ENCODE data around the gene IRGQ.
"Not testable (repeated sequence)": the region's sequence is repeated elsewhere in the genome, so short reads cannot be mapped to it uniquely, and the experiment has no call there.

IRGQ gene

DNA sequence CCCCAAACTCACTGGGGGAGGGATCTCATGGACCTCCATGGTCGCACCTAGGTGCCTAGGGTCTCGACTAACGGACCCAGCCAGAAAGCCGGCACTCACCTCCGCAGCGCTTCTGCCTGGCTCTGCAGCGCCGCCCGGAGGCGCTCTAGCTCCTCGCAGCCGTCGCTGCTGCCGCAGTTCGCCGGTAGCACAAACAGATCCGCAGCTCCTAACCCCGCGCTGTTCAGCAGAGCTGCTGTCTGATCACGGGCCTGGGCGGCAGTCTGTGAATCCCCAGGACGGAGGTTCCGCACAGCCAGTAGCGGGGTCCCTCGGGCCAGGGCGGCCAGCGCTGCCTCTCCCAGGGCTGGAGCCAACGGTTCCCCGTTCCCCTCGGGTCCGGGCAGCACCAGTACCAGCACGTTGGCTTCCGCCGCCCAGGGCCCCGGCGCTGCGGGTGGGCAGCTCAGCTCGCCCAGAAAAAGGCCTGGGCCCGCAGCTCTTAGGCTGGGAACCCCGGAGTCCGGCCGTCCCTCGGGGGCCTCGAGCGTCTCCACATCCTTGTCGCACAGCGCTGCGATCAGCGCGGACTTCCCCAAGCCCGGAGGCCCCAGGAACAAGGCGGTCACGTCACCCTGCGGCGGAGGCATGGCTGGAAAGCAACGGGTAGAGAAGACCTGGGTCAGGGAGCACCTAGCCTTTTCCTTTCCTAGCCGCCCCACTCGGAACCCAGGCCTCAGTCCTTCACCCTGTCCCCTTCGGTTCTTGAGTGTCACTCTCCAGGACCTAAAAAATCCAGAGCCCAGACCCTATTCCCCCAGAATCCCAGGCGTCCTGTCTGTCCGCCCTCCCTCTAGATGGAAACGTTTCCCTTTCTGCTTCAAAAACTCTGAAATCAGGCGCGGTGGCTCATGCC, 977 bp downstream of the IRGQ start:
- peaks cover 40% of the 10 kb centered on the region for H3K4me1 Mint-ChIP-seq
- peak overlapping the region; percentile 95 for H3K4me3 Mint-ChIP-seq
- H3K9me3 Mint-ChIP-seq = no peaks in the 10 kb centered on the region
- H3K27ac Mint-ChIP-seq = peak overlapping the region; percentile 100
- DNase-seq (ENCODE audit: low spot score in 2 of 2) = peak; percentile 67 to 82
- peak; percentile 64 for ATAC-seq
- H3K36me3 Mint-ChIP-seq = peaks cover 82% of the 10 kb centered on the region

GRCh38 chr19:43594081-43594697, 1.7 kb downstream of the IRGQ start:
- H3K4me3 Mint-ChIP-seq = peak overlapping the region; percentile 95
- H3K9me3 Mint-ChIP-seq = no peaks in the 10 kb centered on the region

DNA sequence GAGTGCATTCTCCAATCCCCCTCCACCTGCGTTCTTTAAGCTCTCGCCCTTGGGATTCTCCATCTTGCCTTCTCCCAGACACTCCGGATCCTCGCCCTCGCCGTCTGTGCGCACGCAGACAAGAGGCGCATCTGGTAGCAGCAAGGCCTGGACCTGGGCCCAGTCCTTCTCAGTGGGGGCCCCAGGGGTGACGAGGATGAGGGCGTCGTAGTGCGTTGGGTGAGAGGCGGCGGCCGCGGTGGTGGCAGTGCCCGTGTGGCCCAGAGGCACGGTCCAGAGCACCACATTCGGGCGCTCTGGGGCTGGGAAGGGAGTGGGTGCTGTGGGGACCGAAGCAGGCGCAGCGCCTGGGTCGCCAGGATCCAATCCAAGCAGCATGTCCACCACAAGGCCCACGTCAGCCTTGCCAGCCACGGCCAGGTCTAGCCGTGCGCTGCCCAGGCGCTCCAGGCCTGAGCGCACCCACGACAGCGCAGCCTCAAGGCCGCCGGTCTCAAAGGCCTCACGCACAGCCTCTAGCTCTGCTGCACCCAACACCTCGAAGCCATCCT, 3.1 kb downstream of the IRGQ start:
- Mint-ChIP-seq H3K36me3 (peaks cover 66% of the 10 kb centered on the region), H3K9me3 (no peaks in the 10 kb centered on the region), H3K4me3 (peak overlapping the region; percentile 95), H3K27ac (peak overlapping the region; percentile 73), H3K4me1 (peaks cover 37% of the 10 kb centered on the region)
- no peak for DNase-seq (ENCODE audit: low spot score in 2 of 2)
- ATAC-seq = no peak

More at GRCh38 chr19:43594081-43594697, 1.7 kb downstream of the IRGQ start:
- H3K27ac Mint-ChIP-seq = peak overlapping the region; percentile 73
- ATAC-seq (no peak), DNase-seq (ENCODE audit: low spot score in 2 of 2) (no peak)
- peaks cover 48% of the 10 kb centered on the region for H3K4me1 Mint-ChIP-seq
- peaks cover 74% of the 10 kb centered on the region for H3K36me3 Mint-ChIP-seq

DNA sequence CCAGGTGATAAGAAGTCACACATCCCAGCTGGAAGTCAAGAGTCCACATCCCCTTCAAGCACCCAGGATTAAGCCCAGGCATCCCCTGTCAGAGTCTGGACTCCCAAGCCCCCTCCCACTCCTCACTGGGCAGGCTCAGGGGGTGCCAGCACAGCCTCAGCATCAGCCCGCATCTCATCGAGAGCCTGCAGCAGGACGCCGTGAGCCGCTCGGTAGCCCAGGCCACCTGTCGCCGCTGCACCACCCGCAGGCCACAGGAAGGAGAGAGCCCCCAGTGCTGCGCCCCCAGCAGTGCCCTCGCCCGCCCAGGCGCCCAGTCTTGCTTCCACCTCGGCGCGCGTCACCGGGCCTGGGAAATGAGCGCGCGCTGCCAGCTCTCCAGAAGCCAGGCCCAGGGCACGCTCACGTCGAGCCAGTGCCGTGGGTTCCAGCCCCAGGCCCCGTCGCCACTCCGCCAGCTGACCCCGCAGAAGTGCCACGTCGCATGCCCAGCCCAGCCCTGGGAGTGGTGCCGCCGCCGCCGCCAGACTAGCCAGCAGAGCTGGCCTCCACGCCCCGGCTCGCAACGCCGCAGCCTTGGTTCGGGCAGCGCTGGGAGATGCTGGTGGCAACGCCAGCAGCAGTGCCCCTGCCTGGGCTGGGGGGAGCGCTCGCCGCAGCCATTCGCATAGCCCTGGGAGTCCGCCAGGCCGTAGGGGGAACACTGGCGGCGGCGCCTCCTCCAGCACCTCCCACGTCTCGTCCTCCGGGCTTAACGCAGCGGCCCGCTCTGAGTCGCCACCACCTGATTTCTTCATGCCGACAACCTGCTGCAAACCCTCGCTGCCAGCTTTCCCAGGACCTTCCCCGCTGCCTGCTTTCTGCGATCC, 3.8 kb downstream of the IRGQ start:
- Mint-ChIP-seq H3K4me1 (peaks cover 29% of the 10 kb centered on the region), H3K27ac (no peak overlapping the region), H3K36me3 (peaks cover 61% of the 10 kb centered on the region), H3K4me3 (no peak overlapping the region), H3K9me3 (no peaks in the 10 kb centered on the region)
- ATAC-seq = no peak
- DNase-seq (ENCODE audit: low spot score in 2 of 2) = no peak

- Mint-ChIP-seq H3K4me1 (peaks cover 30% of the 10 kb centered on the region), H3K9me3 (no peaks in the 10 kb centered on the region), H3K4me3 (no peak overlapping the region), H3K36me3 (peaks cover 47% of the 10 kb centered on the region), H3K27ac (peak overlapping the region; percentile 60)
- DNase-seq (ENCODE audit: low spot score in 2 of 2) (no peak), ATAC-seq (peak; percentile 48)
These were observed 6.3 kb downstream of the IRGQ start for GRCh38 chr19:43589678-43590077.

DNA sequence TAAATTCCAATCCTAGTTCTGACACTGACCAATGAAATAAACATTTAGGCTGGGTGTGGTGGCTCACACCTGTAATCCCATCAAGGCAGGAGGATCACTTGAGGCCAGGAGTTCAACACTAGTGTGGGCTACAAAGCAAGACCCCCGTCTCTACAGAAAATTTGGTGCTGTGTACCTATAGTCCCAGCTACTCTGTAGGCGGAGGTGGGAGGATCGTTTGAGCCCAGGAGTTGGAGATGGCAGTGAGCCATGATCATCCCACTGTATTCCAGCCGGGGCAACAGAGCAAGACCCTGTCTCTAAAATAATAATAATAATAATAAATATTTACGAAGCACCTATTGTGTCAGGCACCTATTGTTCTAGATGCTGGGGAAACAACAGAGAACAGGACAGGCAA, 6.7 kb downstream of the IRGQ start:
- H3K4me3 Mint-ChIP-seq = no peak overlapping the region
- H3K9me3 Mint-ChIP-seq = no peaks in the 10 kb centered on the region
- H3K36me3 Mint-ChIP-seq = peaks cover 44% of the 10 kb centered on the region
- ATAC-seq (no peak), DNase-seq (ENCODE audit: low spot score in 2 of 2) (no peak)
- peak overlapping the region; percentile 60 for H3K27ac Mint-ChIP-seq
- H3K4me1 Mint-ChIP-seq = peaks cover 32% of the 10 kb centered on the region

DNA sequence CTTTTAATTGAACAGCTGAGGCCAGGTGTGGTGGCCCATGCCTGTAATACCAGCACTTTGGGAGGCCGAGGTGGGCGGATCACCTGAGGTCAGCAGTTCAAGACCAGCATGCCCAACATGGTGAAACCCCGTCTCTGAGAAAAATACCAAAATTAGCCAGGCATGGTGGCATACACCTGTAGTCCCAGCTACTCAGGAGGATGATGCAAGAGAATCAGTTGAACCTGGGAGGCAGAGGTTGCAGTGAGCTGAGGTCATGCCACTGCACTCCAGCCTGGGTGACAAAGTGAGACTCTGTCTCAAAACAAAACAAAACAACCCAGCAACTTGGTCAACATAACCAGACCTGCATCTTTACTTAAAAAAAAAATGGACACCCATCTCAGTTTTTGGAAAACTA, 8.9 kb downstream of the IRGQ start:
- not testable (repeated sequence) for H3K27ac Mint-ChIP-seq; H3K4me3 Mint-ChIP-seq; ATAC-seq; H3K9me3 Mint-ChIP-seq; DNase-seq (ENCODE audit: low spot score in 2 of 2)
- peaks cover 26% of the 10 kb centered on the region for H3K36me3 Mint-ChIP-seq
- H3K4me1 Mint-ChIP-seq = peaks cover 24% of the 10 kb centered on the region

DNA sequence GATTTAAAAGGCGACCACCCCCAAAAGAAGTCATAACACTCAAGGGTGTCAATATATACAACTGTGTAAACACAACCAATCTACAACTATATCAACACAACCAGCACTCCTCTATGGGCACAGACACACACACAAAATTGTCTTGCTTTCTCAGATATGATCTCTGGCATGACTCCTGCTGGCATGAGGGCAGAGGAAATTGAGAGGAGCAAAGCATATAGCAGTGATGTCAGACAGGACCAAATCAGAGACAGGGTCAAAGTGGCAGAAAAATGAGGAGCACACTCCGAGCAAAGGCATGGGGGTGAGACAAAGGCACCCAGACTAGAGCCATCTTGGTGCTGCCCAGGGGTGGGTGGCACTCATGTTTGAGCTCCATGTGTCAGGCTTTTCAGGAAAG, 9.6 kb downstream of the IRGQ start:
- H3K9me3 Mint-ChIP-seq = no peaks in the 10 kb centered on the region
- DNase-seq (ENCODE audit: low spot score in 2 of 2) (no peak), ATAC-seq (no peak)
- peaks cover 24% of the 10 kb centered on the region for H3K4me1 Mint-ChIP-seq
- peak overlapping the region; percentile 49 for H3K27ac Mint-ChIP-seq
- peaks cover 19% of the 10 kb centered on the region for H3K36me3 Mint-ChIP-seq
- no peak overlapping the region for H3K4me3 Mint-ChIP-seq

DNA sequence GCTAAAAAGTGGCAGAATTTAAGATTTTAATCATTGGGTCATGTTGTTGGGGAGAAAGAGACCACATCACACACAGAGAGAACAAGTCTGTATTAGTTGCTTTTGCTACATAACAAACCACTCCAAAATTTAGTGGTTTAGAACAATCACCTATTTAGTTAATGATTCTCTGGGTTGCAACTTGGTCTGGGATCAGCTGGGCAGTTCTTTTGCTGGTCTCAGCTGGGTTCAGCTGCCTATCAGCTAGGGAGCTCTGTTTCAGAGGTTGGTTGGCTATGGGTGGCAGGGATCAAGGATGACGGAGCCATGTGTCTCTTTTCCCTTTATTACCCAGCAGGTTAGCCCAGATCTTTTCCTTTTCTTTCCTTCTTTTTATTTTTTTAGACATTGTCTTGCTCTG, 11.4 kb downstream of the IRGQ start:
- Mint-ChIP-seq H3K4me1 (peaks cover 28% of the 10 kb centered on the region), H3K27ac (peak overlapping the region; percentile 83), H3K9me3 (no peaks in the 10 kb centered on the region), H3K36me3 (peaks cover 7% of the 10 kb centered on the region), H3K4me3 (no peak overlapping the region)
- ATAC-seq (no peak), DNase-seq (ENCODE audit: low spot score in 2 of 2) (no peak)

GRCh38 chr19:43582495-43582894, 13.4 kb downstream of the IRGQ start:
- H3K4me3 Mint-ChIP-seq = peak overlapping the region; percentile 75

DNA sequence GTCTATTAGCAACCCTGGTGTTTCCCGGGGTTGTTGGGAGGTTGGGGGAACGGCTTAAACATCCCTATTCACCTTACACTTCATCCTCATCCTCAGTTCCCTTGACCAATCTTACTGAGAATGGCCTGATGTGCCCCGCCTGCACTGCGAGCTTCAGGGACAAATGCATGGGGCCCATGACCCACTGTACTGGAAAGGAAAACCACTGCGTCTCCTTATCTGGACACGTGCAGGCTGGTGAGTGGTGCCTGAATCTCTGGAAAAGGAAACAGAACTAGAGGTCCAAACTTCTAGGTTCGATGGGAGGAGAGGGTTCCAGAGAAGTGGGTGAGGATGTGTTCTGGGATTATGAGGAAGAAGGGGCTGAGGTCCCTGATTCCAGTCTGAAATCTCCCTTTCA, 14.5 kb downstream of the IRGQ start:
- Mint-ChIP-seq H3K4me3 (peak overlapping the region; percentile 75), H3K9me3 (no peaks in the 10 kb centered on the region), H3K36me3 (peaks cover 13% of the 10 kb centered on the region), H3K4me1 (peaks cover 43% of the 10 kb centered on the region), H3K27ac (peak overlapping the region; percentile 8)
- no peak for DNase-seq (ENCODE audit: low spot score in 2 of 2)
- ATAC-seq = no peak

More at GRCh38 chr19:43582495-43582894, 13.4 kb downstream of the IRGQ start:
- peak overlapping the region; percentile 8 for H3K27ac Mint-ChIP-seq
- H3K4me1 Mint-ChIP-seq = peaks cover 36% of the 10 kb centered on the region
- peaks cover 13% of the 10 kb centered on the region for H3K36me3 Mint-ChIP-seq
- ATAC-seq (no peak), DNase-seq (ENCODE audit: low spot score in 2 of 2) (no peak)
- H3K9me3 Mint-ChIP-seq = no peaks in the 10 kb centered on the region

DNA sequence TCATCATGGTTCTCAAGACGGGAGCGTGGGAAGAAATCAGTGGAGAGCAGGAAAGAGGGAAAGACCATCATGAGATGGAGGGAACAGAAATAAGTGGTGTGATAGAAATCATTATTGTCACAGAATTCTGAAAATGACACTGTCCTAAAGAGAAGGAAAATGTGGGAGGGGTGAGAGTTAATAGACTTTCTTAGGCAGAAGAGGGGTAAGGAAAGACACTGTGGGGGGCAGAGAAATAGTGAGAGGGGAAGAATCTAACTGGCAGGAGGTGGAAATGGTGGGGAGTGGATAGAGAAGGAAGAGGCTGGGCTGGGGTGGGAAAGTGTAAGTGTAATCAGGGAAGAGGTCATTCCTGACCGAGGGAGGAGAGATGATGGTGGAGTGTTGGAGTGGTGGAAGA, 17.1 kb downstream of the IRGQ start:
- peak overlapping the region; percentile 75 for H3K4me3 Mint-ChIP-seq

DNA sequence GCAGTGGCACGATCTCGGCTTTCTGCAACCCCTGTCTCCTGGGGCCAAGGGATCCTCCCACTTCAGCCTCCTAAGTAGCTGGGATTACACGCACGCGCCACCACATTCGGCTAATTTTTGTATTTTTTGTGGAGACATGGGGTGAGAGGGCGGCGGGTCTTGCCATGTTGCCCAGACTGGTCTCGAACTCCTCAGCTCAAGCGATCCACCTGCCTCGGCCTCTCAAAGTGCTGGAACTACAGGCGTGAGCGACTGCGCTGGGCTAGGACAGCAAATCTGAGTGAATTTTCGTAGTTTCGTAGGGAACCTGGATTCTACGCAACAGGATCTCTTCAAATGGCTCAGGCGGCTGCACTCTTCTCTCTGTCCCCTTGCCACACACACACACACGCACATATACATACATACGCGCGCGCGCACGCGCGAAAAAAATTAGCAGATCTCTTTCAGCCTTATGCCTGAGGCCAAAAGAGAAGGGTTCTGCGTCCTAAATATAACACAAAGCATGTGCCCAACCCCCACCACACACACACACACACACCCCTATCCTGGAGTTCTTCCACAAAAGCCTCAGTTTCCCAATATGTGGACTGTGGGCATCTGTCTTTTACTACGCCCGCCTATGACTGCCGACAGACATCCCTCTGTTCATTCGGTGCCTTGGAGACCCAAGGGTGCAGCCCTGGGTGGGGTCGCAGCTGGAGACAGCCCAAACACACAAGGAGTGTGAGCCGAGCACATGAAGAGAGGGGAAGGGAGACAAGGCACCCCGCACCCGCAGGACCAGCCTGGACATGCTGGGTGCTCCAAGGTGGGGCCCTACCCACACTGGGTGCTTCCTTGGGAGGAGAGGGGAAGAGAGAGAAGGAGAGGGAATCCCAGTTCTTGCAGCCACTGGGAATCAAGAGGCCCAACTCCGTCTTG, 19.7 kb downstream of the IRGQ start:
- no peaks in the 10 kb centered on the region for H3K9me3 Mint-ChIP-seq
- H3K4me1 Mint-ChIP-seq = peaks cover 58% of the 10 kb centered on the region
- peak overlapping the region; percentile 99 for H3K4me3 Mint-ChIP-seq
- peak overlapping the region; percentile 98 for H3K27ac Mint-ChIP-seq
- ATAC-seq = no peak
- H3K36me3 Mint-ChIP-seq = peaks cover 15% of the 10 kb centered on the region
- DNase-seq (ENCODE audit: low spot score in 2 of 2) = no peak

More for the DNA sequence above, 17.1 kb downstream of the IRGQ start:
- Mint-ChIP-seq H3K36me3 (peaks cover 15% of the 10 kb centered on the region), H3K4me1 (peaks cover 48% of the 10 kb centered on the region), H3K27ac (peak overlapping the region; percentile 44), H3K9me3 (no peaks in the 10 kb centered on the region)
- no peak for ATAC-seq
- no peak for DNase-seq (ENCODE audit: low spot score in 2 of 2)
